Stimulated activated CD4-positive, alpha-beta T cell treated with anti-CD3 and anti-CD28 coated beads, Interleukin-4, amount 100 ng/mL, for 48 hours (primary cell): ENCODE data around the gene ZNF587B.
"Not testable (repeated sequence)": the region's sequence is repeated elsewhere in the genome, so short reads cannot be mapped to it uniquely, and the experiment has no call there.

Source experiments
- DNase-seq, 2 donors: peaks; one replicate each; pipeline ENCODE4 v3.0.0-alpha.2; 2020; ENCODE audit warnings: low read depth in 2 of 2

The ZNF587B gene

GRCh38 chr19:57869655-57870054 is 39.6 kb downstream of the ZNF587B start:
- not testable (repeated sequence) for DNase-seq

GRCh38 chr19:57870225-57870624 is 40.1 kb downstream of the ZNF587B start:
- DNase-seq = no peak

- DNase-seq = no peak
Observed at GRCh38 chr19:57872450-57872849, 42.4 kb downstream of the ZNF587B start.

GRCh38 chr19:57873883-57874799 is 44.0 kb downstream of the ZNF587B start:
- not testable (repeated sequence) for DNase-seq

- DNase-seq = no peak
Observed at GRCh38 chr19:57886046-57886445, 55.9 kb downstream of the ZNF587B start.

- DNase-seq = no peak
Observed at GRCh38 chr19:57887195-57887941, 57.3 kb downstream of the ZNF587B start.

- no peak for DNase-seq
Observed at GRCh38 chr19:57888107-57888559, 58.0 kb downstream of the ZNF587B start.

- DNase-seq = peak; percentile 73 to 78
Observed at GRCh38 chr19:57888560-57889231, 58.6 kb downstream of the ZNF587B start, which contains the start of gene ZNF814. ZNF814 (minus strand) TSS chr19:57889037; CDS start chr19:57888802, 235 bp downstream.

GRCh38 chr19:57890706-57891105 is 60.6 kb downstream of the ZNF587B start:
- not testable (repeated sequence) for DNase-seq
